ENCODE measurements around the gene DNAJB11.

GRCh38 chr3:186551387-186551786 is 19.1 kb upstream of the DNAJB11 start:
- TF ChIP-seq POLR2A (IDR thresholded peaks at IDR 0.05) = no peak
- TF ChIP-seq, protein P1, sequence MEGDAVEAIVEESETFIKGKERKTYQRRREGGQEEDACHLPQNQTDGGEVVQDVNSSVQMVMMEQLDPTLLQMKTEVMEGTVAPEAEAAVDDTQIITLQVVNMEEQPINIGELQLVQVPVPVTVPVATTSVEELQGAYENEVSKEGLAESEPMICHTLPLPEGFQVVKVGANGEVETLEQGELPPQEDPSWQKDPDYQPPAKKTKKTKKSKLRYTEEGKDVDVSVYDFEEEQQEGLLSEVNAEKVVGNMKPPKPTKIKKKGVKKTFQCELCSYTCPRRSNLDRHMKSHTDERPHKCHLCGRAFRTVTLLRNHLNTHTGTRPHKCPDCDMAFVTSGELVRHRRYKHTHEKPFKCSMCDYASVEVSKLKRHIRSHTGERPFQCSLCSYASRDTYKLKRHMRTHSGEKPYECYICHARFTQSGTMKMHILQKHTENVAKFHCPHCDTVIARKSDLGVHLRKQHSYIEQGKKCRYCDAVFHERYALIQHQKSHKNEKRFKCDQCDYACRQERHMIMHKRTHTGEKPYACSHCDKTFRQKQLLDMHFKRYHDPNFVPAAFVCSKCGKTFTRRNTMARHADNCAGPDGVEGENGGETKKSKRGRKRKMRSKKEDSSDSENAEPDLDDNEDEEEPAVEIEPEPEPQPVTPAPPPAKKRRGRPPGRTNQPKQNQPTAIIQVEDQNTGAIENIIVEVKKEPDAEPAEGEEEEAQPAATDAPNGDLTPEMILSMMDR (IDR thresholded peaks at IDR 0.05) = no peak

All from vagina (tissue), 2 donors.